Activated naive CD4-positive, alpha-beta T cell treated with anti-CD3 and anti-CD28 coated beads, Interleukin-2, amount 50 U/mL, for 16 hours (primary cell): ENCODE measurements around the gene NARF.

Experiments used
- DNase-seq: peaks from one replicate; pipeline ENCODE4 v3.0.0-alpha.2; 2020

NARF gene

DNA sequence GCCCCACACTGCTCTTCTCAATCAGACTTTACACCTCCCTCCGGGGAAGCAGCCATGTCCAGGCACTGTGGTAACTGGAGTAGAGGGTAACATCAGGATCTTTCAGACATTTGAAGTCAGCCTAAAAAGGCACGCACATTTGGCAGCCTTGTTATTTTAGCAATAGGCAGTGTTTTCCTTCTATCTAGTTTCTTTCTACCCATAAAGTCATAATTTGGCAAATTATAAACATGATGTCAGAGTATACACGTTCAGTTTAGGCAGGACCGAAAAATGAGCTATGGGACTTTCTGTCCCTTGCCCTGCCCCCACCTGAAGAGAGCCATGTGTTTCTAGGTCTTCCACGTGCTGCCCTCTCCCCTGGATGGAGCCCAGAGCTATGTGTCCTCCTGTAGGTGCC is 21.1 kb downstream of the NARF start:
- DNase-seq = no peak

DNA sequence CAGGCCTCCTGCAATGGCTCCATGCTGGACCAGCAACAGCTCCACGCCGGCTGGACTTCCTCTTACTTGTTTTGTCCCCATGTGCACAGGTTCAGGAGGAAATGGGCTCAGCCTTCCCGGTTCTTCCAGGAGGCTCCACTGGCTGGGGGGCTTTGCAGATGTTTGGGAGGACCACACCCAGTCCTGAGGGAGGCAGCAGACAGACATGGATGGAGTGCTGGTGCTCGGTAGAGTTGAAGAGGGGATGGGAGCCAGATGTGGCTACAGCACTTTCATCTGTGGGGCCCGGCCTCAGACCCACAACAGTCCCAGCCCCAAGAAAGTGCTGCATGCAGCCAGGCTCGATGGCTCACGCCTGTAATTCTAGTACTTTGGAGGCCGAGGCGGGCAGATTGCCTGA is 21.8 kb downstream of the NARF start:
- no peak for DNase-seq

DNA sequence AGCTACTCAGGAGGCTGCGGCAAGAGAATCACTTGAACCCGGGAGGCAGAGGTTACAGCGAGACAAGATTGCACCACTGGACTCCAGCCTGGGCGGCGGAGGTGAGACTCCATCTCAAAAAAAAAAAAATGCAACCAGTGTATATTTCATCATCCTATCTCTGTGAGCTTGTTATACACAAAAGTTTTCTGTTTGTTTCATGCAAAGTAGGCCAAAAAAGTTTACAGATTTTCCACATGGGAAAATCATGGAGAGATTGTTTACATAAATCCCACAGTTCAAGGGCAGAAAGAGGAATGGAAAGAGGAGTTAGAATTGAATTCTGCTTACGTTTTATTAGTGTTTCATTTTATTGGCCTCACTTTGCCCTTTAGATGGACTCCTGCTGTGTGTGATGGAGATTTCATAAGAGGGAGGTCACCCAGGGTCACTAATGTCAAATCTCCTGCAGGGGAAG is 24.7 kb downstream of the NARF start:
- DNase-seq = no peak

DNA sequence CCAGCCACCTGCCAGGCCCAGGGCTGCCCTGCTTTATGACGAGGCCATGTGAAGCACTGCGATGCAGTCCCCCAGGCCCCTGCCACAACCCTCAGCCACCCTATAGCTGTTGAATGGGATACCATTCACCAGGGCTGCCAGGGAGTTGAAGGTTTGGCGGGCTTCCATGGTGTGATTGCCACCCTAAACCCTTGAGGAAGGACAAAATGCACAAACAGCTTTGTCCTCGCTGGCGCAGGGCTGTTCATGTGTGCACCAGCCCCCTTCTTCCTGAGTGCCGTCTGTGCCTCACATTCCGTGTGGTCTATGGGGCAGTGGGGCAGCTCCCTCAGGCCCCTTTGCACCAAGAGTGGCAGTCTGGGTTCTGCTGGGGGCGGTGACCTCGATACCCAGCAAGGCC is 25.3 kb downstream of the NARF start:
- DNase-seq = no peak

DNA sequence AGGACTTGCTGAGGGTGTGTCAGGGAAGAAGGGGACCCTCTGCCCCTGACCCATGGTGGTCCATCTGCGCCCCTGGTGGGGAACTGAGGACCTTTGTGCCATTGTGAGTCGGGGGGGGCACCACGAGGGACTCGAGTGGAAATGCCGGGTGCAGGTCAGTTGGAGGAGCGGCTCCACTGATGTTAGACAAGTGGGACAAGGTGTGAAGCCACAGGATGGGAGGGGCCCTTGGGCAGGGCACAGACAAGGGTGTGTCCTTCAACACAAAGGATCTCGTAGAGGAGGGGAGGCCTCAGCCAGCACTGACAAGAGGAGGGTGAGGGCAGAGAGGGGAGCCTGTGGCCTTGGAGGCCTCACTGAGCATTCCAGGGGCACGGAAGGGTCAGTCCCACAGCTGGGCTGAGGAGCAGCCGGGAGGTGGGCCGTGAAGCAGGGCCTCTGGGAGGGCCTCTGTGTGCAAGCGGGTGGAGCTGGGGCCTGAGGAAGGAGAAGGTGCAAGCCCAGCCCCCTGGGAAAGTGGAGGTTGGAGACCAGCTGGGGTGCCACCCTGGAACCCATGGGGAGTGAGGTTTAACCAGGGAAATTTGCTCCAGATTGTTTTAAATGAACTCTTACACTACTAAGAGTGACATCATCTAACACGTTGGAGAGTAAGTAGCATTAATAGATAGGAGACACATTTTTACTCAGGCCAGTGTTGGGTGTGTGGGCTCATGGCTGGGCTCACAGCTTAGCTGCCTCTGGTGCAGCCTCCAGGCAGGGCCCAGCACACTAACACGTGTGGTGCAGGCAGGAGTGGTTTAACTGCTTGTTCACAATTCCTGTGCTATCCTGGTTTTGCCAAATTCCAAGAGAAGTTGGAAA is 27.9 kb downstream of the NARF start:
- DNase-seq = no peak

DNA sequence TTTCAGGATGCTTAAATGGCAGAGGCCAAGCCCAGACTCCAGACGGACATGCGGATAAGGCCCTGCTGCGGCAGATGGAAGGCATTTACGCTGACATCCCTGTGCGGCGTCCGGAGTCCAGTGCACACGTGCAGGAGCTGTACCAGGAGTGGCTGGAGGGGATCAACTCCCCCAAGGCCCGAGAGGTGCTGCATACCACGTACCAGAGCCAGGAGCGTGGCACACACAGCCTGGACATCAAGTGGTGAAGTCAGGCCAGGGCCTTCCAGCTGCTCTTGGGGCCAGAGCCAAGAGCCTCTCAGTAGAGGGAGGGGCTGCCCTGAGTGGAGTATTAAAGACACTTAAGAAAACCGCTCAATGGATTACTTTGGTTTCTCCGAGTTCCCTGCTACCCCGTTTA is 29.4 kb downstream of the NARF start:
- DNase-seq = no peak

DNA sequence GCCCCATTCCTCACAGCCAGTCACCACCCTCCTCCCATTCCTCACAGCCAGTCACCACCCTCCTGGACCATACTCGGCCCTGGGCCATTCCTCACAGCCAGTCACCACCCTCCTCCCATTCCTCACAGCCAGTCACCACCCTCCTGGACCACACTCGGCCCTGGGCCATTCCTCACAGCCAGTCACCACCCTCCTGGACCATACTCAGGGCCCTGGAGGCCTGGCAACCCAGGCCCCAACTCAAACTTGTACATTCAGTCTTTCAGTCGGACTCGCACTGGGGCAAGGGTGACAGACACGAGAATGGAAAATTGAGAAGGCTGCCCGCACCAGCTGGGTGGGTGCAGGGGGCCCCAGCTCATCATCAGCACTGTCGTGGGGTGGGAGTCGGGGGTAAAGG is 30.6 kb downstream of the NARF start:
- DNase-seq = no peak

DNA sequence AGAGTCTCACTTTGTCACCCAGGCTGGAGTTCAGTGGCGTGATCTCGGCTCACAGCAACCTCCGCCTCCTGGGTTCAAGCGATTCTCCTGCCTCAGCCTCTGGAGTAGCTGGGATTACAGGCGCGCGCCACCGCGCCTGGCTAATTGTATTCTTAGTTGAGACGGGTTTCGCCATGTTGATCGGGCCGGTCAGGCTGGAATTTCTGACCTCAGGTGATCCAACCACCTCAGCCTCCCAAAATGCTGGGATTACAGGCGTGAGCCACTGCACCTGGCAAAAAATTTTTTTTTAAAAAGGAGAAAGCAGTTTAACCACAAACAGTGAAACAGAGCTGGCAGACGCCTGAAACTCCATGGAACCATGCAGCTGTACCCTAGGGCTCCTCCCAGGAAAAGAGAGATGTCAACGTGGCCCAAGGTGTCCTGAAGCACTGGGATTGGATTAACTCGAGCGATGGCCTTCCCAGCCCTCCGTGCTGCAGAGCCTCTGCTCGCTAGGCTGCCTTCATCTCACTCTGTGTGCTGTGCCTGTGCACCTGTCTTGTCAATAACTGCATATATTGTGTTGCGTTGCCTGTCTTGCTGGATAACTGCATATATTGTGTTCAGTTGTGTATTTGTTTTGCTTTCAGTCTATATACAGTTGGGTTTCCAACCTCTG is 31.4 kb downstream of the NARF start:
- DNase-seq = no peak

DNA sequence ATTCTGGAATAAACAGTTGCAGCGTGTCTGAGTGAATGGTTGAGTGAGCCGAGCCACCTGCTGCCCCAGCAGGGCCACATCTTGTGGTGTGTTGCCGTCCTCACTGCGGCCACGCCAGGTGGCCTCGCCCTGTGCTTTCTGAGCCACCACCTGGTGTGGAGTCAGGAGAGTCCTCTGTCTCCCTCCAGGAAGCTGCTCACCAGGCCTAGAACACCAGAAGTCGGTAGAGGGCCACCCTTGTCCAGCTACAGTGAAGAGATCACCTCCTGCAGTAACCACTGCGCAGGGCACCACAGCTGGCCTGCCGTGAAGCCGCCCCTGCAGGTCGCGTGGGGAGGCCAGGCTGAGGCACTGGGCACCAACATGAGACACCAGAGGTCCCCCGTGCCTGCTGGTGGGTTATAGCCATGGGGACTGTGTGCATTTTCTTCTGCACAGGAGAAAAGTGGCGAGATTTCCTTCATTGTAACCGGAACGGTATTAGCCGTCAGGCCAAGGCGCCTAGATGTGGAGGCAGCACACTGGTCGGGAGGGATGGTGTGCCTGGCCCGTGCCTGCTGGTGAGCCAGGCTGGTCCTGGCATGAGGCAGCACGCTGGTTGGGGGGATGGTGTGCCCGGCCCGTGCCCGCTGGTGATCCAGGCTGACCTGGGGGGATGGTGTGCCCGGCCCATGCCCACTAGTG is 32.1 kb downstream of the NARF start:
- no peak for DNase-seq

DNA sequence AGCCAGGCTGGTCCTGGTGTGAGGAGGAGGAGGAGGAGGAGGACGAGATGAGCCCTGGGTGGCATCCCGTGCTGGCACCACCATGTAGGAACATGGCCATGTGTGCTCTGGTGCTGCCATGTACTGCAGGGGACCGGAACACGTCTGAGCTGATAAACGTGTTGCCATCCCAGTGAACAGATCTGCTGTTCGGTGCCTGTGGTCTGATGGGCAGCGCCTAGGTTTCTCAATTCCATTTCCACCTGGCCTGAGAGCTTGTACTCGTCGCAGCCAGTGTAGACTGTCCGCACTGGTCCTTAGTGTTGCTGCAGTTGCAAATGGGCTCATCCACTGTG is 32.6 kb downstream of the NARF start:
- no peak for DNase-seq

DNA sequence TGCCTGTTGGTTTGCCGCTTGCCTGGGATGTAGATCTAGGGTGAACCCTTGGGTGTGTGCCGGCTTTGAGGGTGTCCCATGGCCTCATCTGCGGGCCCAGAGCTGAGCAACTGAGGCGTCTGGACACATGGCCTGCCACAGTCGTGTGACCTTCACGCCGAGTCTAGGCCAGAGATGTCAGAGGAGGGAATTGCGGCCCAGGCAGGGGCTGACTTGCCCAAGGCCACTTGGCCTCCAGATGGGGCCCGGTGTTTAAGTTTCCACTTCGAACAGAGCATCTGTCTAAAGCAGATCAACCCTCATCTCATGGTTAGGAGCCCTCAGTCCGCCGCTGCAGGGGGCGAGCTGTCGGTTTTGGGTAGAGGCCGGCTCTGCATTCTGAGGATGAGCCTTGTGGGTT is 33.0 kb downstream of the NARF start:
- no peak for DNase-seq

DNA sequence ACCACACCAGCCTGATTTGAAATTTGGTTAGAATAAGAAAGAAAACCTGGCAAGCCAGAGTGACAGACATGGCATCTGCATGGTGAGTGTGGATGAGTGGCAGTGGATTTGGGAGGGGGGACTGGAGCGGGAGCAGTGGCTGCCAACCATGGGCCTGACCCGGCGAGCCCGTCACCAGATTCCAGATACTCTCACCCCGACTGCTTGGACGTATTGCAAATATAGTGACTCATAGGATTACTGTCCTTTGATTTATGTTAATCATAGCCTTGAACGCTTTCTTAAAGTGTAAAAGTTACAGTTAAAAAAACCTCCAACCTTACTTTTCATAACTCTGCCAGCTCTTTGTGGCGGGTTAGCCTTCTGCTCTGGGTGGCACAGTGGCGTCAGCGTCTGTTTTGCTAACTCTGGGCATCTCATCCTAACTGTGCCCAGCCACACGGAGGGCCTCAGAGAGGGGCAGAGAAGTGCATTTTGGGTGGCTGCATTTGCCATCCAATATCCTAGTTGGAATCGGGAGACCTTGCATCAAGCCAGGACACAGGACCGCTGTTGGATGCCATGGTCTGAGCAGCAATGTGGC is 34.2 kb downstream of the NARF start:
- DNase-seq = no peak

DNA sequence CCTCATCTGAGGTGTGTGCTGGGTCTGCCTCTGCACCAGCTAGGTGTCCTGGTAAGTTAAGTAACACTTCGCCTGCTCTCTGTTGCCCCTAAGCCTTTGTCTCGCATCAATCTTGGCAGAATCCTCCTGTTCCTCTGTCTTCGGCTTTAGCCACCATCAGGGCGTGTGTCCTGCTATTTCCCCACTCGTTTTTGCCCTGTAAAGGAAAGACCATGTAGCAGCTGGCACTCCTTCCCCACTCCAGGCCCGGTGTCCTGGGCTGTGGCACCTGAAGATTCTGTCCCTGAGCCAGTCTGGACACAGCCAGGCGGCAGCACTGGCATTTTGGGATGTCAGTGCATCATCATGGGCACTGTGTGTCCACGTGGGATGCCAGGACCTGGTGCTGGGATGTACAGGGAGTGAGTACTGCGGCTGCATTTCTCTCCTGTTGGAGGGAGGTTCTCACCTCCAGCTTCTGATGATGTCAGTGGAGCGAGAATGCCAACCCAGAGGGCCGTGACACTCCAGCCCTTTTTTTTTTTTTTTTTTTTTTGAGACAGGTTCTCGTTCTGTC is 34.8 kb downstream of the NARF start:
- DNase-seq = no peak

DNA sequence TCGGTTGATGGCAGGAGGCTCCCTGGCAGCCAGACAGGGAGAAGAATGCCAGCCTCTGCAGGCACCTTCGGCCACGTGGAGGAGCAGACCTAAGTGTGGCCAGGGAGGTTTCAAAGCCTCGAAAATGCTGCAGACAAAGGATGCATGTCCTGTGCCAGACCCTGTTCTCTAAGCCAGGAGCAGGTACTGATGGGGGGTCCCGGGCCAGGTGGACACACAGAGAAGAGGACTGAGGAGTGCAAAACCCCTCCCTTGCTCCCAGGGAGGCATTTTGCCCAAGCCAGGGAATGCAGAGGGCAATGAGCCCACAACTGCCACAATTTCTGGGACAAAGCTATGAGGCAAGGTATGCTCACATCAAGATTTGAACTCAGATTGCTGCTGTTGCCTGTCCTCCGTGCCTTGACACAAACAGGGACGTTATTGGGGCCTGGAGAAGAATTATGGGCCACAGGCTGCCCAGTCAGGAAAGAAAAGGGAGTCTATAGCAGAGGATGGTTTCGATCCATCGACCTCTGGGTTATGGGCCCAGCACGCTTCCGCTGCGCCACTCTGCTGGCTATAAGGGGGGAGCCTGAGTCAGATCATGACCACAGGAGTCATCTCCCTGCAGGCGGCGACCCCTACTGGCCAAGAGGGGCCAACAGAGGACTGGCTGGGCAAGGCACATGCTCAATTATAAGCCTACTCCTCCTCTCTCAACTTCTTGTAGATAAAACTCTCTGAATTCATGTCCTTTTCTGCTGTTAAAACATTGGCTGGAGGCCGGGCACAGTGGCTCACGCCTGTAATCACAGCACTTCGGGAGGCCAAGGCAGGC is 35.9 kb downstream of the NARF start:
- DNase-seq = peak; percentile 84

DNA sequence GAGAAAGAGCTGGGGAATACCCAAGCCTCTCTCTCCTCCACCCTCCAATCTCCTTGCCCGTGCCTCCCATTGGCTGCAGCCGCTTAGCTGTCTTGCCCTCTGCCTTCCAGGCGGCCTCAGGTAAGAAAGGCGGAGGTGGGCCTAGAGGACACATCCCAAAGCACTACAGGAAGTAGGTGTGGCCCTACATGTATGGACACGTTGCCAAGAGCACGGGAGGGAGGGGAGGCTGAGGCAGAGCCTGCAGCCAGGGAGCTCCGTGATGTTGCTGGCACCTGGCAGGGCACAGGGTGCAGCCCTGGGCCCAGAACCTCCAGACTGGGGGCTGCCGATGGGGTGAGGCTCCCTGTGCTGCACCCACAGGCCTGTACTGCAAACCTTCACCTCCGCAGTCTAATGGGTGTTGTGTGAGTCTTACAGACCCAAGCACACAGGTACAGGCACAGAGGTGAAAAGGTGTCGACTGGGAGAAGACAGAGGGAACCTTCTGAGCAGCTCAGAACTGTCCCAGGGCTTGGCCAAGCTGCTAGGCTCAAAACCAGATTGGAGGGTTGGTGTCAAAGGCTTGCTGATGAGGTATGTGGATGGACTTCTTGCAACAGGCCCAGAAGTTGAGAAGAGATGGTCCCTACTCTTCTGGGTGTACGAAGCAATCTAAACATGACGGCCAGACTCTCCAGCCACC is 37.4 kb downstream of the NARF start:
- no peak for DNase-seq

DNA sequence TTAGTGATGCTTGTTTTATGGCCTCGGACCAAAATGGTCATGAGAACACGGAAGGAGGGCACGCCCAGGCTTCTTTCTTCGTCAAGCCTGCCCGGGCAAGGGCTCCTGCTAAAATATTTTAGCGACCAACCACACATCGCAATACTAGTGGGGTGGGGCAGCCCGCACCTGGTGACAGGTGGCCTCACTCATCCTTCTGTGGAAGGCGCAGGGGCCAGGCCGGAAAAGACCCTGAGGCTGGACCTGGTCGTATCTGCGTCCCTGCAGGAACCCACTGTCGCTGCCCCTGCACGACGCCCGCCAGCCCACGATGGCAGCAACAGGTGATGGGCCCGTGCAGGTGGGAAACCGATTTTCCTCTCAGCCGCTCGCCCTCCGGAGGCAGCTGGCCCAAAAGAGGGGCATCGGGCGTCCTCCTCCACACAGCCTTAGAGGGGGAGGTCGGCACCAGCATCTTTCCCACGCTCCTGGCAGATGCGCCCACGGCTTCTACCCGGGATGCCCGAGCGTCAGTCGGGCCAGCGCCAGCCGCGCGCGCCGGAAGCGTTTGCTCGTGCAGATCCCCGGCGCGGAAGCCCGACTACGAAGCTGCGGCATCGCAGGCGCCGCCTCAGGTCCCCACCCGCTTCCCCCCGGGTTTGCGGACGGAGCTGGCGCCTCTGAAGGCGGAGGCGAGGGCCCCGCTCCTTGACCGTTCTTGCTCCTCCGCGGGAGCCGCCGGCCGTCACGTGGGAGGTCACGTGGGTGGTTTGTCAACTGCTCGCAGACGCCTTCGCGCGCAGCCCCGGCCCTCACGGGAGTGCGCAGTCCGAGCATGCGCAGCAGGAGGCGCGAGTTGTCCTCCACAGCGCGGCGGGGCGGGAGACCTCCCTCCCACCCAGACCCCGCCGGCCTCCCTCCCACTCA is 38.2 kb downstream of the NARF start:
- peak; percentile 90 for DNase-seq

DNA sequence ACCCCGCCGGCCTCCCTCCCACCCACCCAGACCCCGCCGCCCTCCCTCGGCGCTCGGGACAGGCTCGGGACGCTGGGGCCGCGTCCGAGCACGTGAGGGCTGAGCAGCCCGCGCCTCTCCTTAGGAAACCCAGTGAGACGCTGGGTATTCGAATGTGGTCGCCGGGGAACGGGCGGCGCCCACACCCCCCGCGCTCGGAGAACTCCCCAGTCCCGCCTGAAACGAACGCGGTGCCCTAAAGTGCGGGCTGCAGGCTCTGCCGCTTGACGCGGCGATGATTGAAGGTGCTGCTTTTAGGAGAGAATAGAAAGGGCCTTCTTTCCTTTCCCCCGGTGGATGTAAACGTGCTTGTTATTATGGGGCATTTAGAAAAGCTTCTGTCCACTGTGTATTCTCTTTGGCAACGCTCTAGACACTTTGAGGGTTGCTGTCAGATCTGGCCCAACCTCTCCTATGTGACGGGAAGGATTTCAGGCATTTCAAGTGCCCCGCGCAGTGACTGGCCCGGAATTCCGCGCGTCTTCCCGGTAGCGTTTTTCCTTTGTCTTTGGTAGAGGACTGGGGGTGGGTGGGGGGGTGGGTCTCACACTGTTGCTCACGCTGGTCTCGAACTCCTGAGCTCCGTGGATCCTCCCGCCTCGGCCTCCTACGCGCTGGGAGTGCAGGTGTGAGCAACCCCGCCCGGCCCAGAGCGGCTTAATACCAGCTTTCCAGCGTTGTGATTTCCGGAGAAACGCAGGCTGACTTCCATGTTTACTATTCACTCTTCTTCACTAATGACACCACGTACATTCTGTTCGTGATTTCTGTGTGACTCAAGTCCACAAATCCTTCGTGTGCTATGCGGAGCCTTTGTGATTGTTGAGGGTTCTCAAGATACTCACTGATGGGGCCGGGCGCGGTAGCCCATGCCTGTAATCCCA is 39.2 kb downstream of the NARF start:
- peak; percentile 55 for DNase-seq

DNA sequence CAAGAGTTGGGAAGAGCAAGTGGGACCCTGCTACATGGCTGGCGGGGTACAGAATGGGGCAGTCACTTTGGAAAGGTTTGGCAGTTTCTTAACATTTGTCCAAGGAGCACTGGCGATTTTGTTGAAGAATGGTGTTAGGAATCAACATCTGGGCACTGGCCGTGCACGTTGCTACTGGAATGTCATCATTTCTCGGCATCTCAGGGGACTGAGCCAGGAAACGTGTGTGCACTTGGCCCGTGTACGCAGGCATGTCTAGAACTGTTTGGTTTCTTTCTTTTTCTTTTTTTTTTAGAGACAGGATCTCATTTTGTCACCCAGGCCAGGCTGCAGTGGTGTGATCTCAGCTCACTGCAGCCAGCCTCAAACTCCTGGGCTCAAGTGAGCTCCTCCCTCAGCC is 43.7 kb downstream of the NARF start:
- no peak for DNase-seq

DNA sequence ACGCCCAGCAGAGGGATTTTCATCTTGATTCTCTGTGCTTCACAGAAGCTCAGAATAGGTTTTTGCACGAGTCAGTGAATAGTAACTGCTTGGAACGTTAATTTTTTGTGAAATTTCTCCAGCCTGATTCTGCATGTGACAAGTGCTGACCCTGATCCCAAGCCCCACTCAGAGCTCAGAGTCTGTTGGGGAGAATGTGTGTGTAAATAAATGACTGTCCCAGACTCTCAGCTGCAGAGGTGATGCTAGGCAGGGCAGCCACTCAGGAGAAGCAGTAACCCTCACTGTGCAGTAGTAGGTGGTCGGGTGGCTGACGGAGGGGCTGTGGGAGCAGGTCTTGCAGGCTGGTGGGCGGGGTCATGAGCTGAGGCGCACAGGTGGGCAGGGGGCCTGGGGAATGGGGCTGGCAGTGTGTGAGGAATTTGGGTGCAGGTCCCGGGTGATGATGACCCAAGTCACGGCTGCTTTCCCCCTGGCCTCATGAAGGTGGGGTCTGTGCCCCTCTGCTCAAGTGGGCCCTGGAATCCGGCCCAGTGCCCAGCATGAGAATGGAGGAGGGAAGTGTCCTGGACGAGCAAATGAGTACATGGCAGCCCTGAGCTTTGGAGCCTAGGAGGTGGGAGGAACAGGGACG is 44.7 kb downstream of the NARF start:
- DNase-seq = no peak
